PC-9 (cell line): Measurements from ENCODE around the gene USP17L17.
"Not testable (repeated sequence)": the region's sequence is repeated elsewhere in the genome, so short reads cannot be mapped to it uniquely, and the experiment has no call there.

Experiments used
- EZH2 ChIP-seq: fragments of 200-600 bp; sonication (generic); IDR thresholded peaks from 2 replicates; pipeline ENCODE4 v1.8.0; 2017; ENCODE audit warnings: antibody characterized with exemption, low read depth
- TF ChIP-seq, protein P1 (sequence below): fragments of 200-600 bp; sonication (generic); conservative IDR thresholded peaks from 2 replicates; pipeline ENCODE4 v1.6.1; 2017; ENCODE audit warnings: mixed run types, antibody characterized with exemption, mild to moderate bottlenecking, moderate library complexity

DNA sequence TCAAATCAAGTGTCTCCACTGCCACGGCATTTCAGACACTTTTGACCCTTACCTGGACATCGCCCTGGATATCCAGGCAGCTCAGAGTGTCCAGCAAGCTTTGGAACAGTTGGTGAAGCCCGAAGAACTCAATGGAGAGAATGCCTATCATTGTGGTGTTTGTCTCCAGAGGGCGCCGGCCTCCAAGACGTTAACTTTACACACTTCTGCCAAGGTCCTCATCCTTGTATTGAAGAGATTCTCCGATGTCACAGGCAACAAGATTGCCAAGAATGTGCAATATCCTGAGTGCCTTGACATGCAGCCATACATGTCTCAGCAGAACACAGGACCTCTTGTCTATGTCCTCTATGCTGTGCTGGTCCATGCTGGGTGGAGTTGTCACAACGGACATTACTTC is 13.4 kb upstream of the USP17L17 start:
- TF ChIP-seq, protein P1, sequence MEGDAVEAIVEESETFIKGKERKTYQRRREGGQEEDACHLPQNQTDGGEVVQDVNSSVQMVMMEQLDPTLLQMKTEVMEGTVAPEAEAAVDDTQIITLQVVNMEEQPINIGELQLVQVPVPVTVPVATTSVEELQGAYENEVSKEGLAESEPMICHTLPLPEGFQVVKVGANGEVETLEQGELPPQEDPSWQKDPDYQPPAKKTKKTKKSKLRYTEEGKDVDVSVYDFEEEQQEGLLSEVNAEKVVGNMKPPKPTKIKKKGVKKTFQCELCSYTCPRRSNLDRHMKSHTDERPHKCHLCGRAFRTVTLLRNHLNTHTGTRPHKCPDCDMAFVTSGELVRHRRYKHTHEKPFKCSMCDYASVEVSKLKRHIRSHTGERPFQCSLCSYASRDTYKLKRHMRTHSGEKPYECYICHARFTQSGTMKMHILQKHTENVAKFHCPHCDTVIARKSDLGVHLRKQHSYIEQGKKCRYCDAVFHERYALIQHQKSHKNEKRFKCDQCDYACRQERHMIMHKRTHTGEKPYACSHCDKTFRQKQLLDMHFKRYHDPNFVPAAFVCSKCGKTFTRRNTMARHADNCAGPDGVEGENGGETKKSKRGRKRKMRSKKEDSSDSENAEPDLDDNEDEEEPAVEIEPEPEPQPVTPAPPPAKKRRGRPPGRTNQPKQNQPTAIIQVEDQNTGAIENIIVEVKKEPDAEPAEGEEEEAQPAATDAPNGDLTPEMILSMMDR = not testable (repeated sequence)
- not testable (repeated sequence) for TF ChIP-seq EZH2
